H1 (cell line): ENCODE data around the gene THUMPD2. TPM values are rescaled to one million over a fixed set of nuclear protein-coding genes. Genes with fewer than 3 reads are reported as not detected.

Experiments used
- CTCF ChIA-PET: fragments of 300-600 bp; sonication (Branson Sonifier 250); formaldehyde crosslinking; loops from one replicate; lab custom pipeline; 2021; ENCODE audit not compliant: partially characterized antibody; lab: Charles Lee
- POLR2A ChIA-PET: fragments of 300-600 bp; sonication (Branson Sonifier 250); formaldehyde crosslinking; loops from one replicate; lab custom pipeline; 2021; ENCODE audit warnings: inconsistent platforms; ENCODE audit not compliant: partially characterized antibody; lab: Charles Lee
- DNase-seq, 2 experiments: peaks; one replicate each; pipeline versions ENCODE4 v3.0.0 to v3.0.0-alpha.2; 2010 to 2022; ENCODE audit warnings: low spot score in 2 of 2, low read depth in 1 of 2, mixed read lengths in 1 of 2
- FAIRE-seq: peaks from 2 replicates; lab custom pipeline; 2011; peaks lifted over from hg19 to GRCh38; lab: Jason Lieb, UNC
- H2AFZ ChIP-seq: 2 replicates; pipeline ENCODE4 v1.8.1; 2012; ENCODE audit warnings: low read length, inconsistent platforms
- H2AK5ac ChIP-seq: 2 replicates; pipeline ENCODE4 v1.6.1; 2013; ENCODE audit warnings: low read depth, low read length
- H2BK120ac ChIP-seq: replicated peaks from 2 replicates; pipeline ENCODE3; 2013; ENCODE audit warnings: low read depth, low read length, inconsistent platforms
- H2BK12ac ChIP-seq: 2 replicates; pipeline ENCODE4 v1.6.1; 2013; ENCODE audit warnings: low read depth, low read length
- H2BK15ac ChIP-seq: 2 replicates; pipeline ENCODE4 v1.6.1; 2013; ENCODE audit warnings: low read length
- H2BK20ac ChIP-seq: 2 replicates; pipeline ENCODE4 v1.6.1; 2013; ENCODE audit warnings: low read length
- H2BK5ac ChIP-seq: 2 replicates; pipeline ENCODE4 v1.6.1; 2013; ENCODE audit warnings: low read depth, low read length
- H3K14ac ChIP-seq: 2 replicates; pipeline ENCODE4 v1.6.1; 2013; ENCODE audit warnings: inconsistent platforms; ENCODE audit not compliant: insufficient read length
- H3K18ac ChIP-seq: 2 replicates; pipeline ENCODE4 v1.6.1; 2013; ENCODE audit warnings: low read length; ENCODE audit errors: extremely low read depth
- H3K23ac ChIP-seq: 2 replicates; pipeline ENCODE4 v1.6.1; 2013; ENCODE audit warnings: inconsistent platforms; ENCODE audit not compliant: insufficient read length
- H3K23me2 ChIP-seq: 2 replicates; pipeline ENCODE4 v1.6.1; 2013; ENCODE audit warnings: low read depth, low read length
- H3K27ac ChIP-seq: 2 replicates; pipeline ENCODE4 v1.6.1; 2011; ENCODE audit warnings: low read depth, low read length, inconsistent platforms
- H3K27me3 ChIP-seq, 4 experiments: replicated peaks in 1 of 4; 1 replicate in 1 of 4; 2 replicates in 3 of 4; pipeline versions ENCODE4 v1.6.1 to v1.8.1; 2011 to 2013; ENCODE audit warnings: low read length in 3 of 4, mild to moderate bottlenecking in 3 of 4, inconsistent platforms in 2 of 4, mixed read lengths in 2 of 4, moderate library complexity in 1 of 4; ENCODE audit not compliant: control insufficient read depth in 3 of 4, insufficient read depth in 3 of 4; ENCODE audit errors: extremely low read depth in 1 of 4
- H3K36me3 ChIP-seq, 4 experiments: 2 replicates each; pipeline versions ENCODE4 v1.6.1 to v1.8.1; 2011 to 2013; ENCODE audit warnings: mild to moderate bottlenecking in 4 of 4, low read length in 3 of 4, moderate library complexity in 2 of 4, control low read depth in 1 of 4, inconsistent platforms in 1 of 4; ENCODE audit not compliant: insufficient read depth in 4 of 4, control insufficient read depth in 2 of 4
- H3K4ac ChIP-seq: replicated peaks from 2 replicates; pipeline ENCODE3; 2013; ENCODE audit warnings: low read length, low read depth, mixed read lengths, inconsistent platforms; ENCODE audit not compliant: insufficient read length
- H3K4me1 ChIP-seq, 4 experiments: replicated peaks in 1 of 4; 1 replicate in 1 of 4; 2 replicates in 3 of 4; pipeline versions ENCODE4 v1.6.1 to v1.8.1; 2011 to 2013; ENCODE audit warnings: low read length in 3 of 4, inconsistent platforms in 2 of 4, mixed read lengths in 1 of 4; ENCODE audit not compliant: insufficient read depth in 4 of 4, control insufficient read depth in 3 of 4
- H3K4me2 ChIP-seq, 2 experiments: 2 replicates each; pipeline versions ENCODE4 v1.6.1 to v1.8.1; 2011 to 2013; ENCODE audit warnings: low read depth in 2 of 2, low read length in 2 of 2, control low read depth in 1 of 2, inconsistent platforms in 1 of 2, mild to moderate bottlenecking in 1 of 2; ENCODE audit not compliant: insufficient read depth in 1 of 2
- H3K4me3 ChIP-seq, 4 experiments: fragments of 200-600, 300-600 bp in 1 of 4; sonication (generic), shearing (Covaris generic), sonication (Bioruptor Twin) in 1 of 4; 2 replicates each; pipeline versions ENCODE4 v1.5.1 to v1.8.1; 2011 to 2016; ENCODE audit warnings: low read length in 4 of 4, low read depth in 3 of 4, control low read depth in 2 of 4, inconsistent platforms in 2 of 4, mild to moderate bottlenecking in 2 of 4, mixed read lengths in 1 of 4, moderate library complexity in 1 of 4; ENCODE audit not compliant: insufficient read depth in 2 of 4; ENCODE audit errors: extremely low read depth in 1 of 4
- H3K56ac ChIP-seq: replicated peaks from 2 replicates; pipeline ENCODE3; 2013; ENCODE audit warnings: low read depth, mild to moderate bottlenecking, mixed read lengths, low read length, inconsistent platforms; ENCODE audit not compliant: insufficient read length
- H3K79me1 ChIP-seq: 2 replicates; pipeline ENCODE4 v1.6.1; 2013; ENCODE audit warnings: low read depth, low read length, control low read depth
- H3K79me2 ChIP-seq, 2 experiments: 2 replicates each; pipeline versions ENCODE4 v1.6.1 to v1.8.1; 2012 to 2013; ENCODE audit warnings: low read length in 2 of 2, mild to moderate bottlenecking in 2 of 2, inconsistent platforms in 1 of 2; ENCODE audit not compliant: insufficient read depth in 2 of 2, control insufficient read depth in 1 of 2
- H3K9ac ChIP-seq, 4 experiments: replicated peaks in 1 of 4; 1 replicate in 1 of 4; 2 replicates in 3 of 4; pipeline versions ENCODE4 v1.6.1 to v1.8.1; 2011 to 2013; ENCODE audit warnings: low read depth in 3 of 4, low read length in 3 of 4, control low read depth in 2 of 4, mild to moderate bottlenecking in 2 of 4, moderate library complexity in 2 of 4, inconsistent platforms in 1 of 4; ENCODE audit errors: extremely low read depth in 1 of 4
- H3K9me3 ChIP-seq, 2 experiments: 2 replicates each; pipeline versions ENCODE4 v1.6.1 to v1.8.1; 2012 to 2013; ENCODE audit warnings: mild to moderate bottlenecking in 2 of 2, moderate library complexity in 2 of 2, control low read depth in 1 of 2, inconsistent platforms in 1 of 2, low read depth in 1 of 2, low read length in 1 of 2, mixed read lengths in 1 of 2; ENCODE audit not compliant: insufficient read depth in 2 of 2
- H4K20me1 ChIP-seq, 2 experiments: replicated peaks in 1 of 2; 2 replicates each; pipeline versions ENCODE3 to v1.8.1; 2011 to 2013; ENCODE audit warnings: inconsistent platforms in 2 of 2, low read length in 2 of 2, mild to moderate bottlenecking in 1 of 2; ENCODE audit not compliant: insufficient read depth in 2 of 2, control insufficient read depth in 1 of 2
- H4K5ac ChIP-seq: 2 replicates; pipeline ENCODE4 v1.6.1; 2013; ENCODE audit warnings: low read length, low read depth, mixed read lengths, inconsistent platforms; ENCODE audit not compliant: insufficient read length
- H4K8ac ChIP-seq: 2 replicates; pipeline ENCODE4 v1.8.0; 2013; ENCODE audit warnings: mild to moderate bottlenecking, moderate library complexity, low read length, inconsistent platforms; ENCODE audit not compliant: insufficient read depth; ENCODE audit errors: extremely low read depth
- H4K91ac ChIP-seq: replicated peaks from 2 replicates; pipeline ENCODE3; 2013; ENCODE audit warnings: low read length, mixed read lengths, inconsistent platforms; ENCODE audit not compliant: insufficient read length
- ASH2L ChIP-seq: fragments of 200-600, 300-600 bp; sonication (generic); IDR thresholded peaks from one replicate; pipeline ENCODE4 v1.7.1; 2017; ENCODE audit warnings: low read length
- EGR1 ChIP-seq: IDR thresholded peaks from 2 replicates; pipeline ENCODE4 v1.6.1; 2011; ENCODE audit warnings: low read depth, low read length, borderline replicate concordance
- KDM1A ChIP-seq: fragments of 200-600, 300-600 bp; sonication (generic); IDR thresholded peaks from 2 replicates; pipeline ENCODE4 v1.7.1; 2016; ENCODE audit warnings: mild to moderate bottlenecking, low read length, borderline replicate concordance
- RAD21 ChIP-seq, 2 experiments: IDR thresholded peaks in 1 of 2; conservative IDR thresholded peaks in 1 of 2; 2 replicates each; pipeline ENCODE4 v1.6.1; 2011; ENCODE audit warnings: low read depth in 2 of 2, low read length in 2 of 2, improper control_type of control experiment in 1 of 2, inconsistent platforms in 1 of 2, mild to moderate bottlenecking in 1 of 2, moderate library complexity in 1 of 2
- WGBS, 2 experiments: shearing (Covaris generic) in 1 of 2; methylation state at CpG; one replicate each; pipeline versions ENCODE4 v1.1.6 to v1.1.7; 2013 to 2015; ENCODE audit warnings: low lambda C conversion rate in 2 of 2, mixed read lengths in 2 of 2, inconsistent platforms in 1 of 2, low coverage in 1 of 2, missing lambda C conversion rate in 1 of 2; ENCODE audit not compliant: insufficient replicate concordance in 2 of 2, insufficient coverage in 1 of 2, insufficient read length in 1 of 2; ENCODE audit errors: extremely low coverage in 1 of 2, missing lambda C conversion rate in 1 of 2; 5-methylcytosine and 5-hydroxymethylcytosine counted together
- polyA plus RNA-seq, 7 experiments: library from polyadenylated mRNA; depleted of rRNA in 3 of 7; stranded (reverse) in 5 of 7; unstranded in 2 of 7; fragments of >200 nt in 5 of 7; fragments of 200-250 nt in 2 of 7; gene quantifications; 1 replicate in 5 of 7; 2 replicates in 1 of 7; 4 replicates in 1 of 7; pipeline versions ENCODE4 v1.2.1 to v1.2.3, GENCODE V29; 2011 to 2013; ENCODE audit warnings: missing spikeins in 2 of 7, mixed read lengths in 2 of 7
- total RNA-seq: library from RNA; stranded (reverse); fragmentation: NEBNext Ultra II Directional; extraction: Animal tissue kit (Norgen Biotek cat#: 25700); gene quantifications from 2 replicates; pipeline ENCODE4 v1.2.1, GENCODE V29; 2021

The THUMPD2 gene
- total and polyA plus RNA-seq, 2 of the 8 experiments (the other 6 are each of a cell fraction or from before 2014, with no cell fraction given), result 8.6 to 17.0 TPM

DNA sequence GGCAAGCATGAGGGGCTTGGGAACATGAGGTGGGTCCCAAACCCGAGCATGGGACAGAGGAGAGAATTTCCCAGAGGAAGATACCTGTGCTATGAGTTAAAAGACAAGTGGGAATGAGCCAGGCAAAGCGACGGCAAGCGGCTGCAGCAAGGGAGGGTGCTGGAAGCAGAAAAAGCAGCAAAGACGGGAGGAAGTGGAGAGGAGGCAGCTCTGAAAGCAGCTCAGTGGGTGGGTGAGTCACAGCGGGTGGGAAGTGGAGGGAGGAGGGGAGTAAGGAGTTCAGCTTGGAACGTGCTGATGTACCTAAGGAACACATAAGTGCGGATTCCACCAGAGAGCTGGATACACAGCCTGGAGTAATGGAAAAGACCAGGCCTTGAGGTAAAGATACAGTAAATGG is 41.4 kb downstream of the THUMPD2 start:
- Histone ChIP-seq H3K4me3 (peak overlapping the region in 1 of 4 experiments; percentile 17; a peak in 2 of 8 replicates), H3K14ac (no peak overlapping the region), H2BK5ac (0 out of 2 replicates have a peak overlapping the region, but pooled peaks have one; percentile 20), H4K5ac (no peak overlapping the region), H3K4me1 (peaks cover 6 to 10% (median 7%) of the 10 kb centered on the region in 4 experiments; a peak in 4 of 7 replicates), H2AK5ac (no peak overlapping the region), H2AFZ (no peak overlapping the region), H3K23me2 (no peaks in the 10 kb centered on the region), H2BK20ac (no peak overlapping the region), H3K4ac (no peak overlapping the region), H3K27ac (no peak overlapping the region), H4K20me1 (peaks cover 0 to 8% of the 10 kb centered on the region in 2 experiments), H3K27me3 (no peaks in the 10 kb centered on the region), H4K8ac (peak overlapping the region; percentile 15; the same call in 1 of the 2 replicates), H3K9me3 (no peaks in the 10 kb centered on the region), H3K9ac (no peak overlapping the region), H2BK12ac (no peak overlapping the region), H4K91ac (no peak overlapping the region), H3K79me2 (peaks cover 0 to 12% of the 10 kb centered on the region in 2 experiments; a peak in 2 of 4 replicates), H3K56ac (no peak overlapping the region), H3K79me1 (no peaks in the 10 kb centered on the region; the same call in 1 of the 2 replicates), H3K18ac (peak overlapping the region; percentile 25; the same call in 1 of the 2 replicates), H2BK120ac (no peak overlapping the region), H2BK15ac (no peak overlapping the region), H3K4me2 (peak overlapping the region; percentile 32 to 56), H3K36me3 (peaks cover 5 to 27% (median 17%) of the 10 kb centered on the region in 4 experiments; a peak in 5 of 8 replicates), H3K23ac (no peak overlapping the region)
- POLR2A ChIA-PET, result interaction anchor here (1.4 kb wide), 1 partner anchor 42 kb away, joined by 3 read pairs; no protein-coding TSS in a partner anchor
- 28% methylated on average over 8 of the region's 8 CpGs; no CpG with 5 or more reads in 1 of the 2 experiments for WGBS, 2 experiments
- DNase-seq, result peak; percentile 29 to 70
- CTCF ChIA-PET, result interaction anchor here (0.8 to 1.2 kb wide), 4 partner anchors 14 to 143 kb away, joined by 3 read pairs; no protein-coding TSS in a partner anchor
- TF ChIP-seq KDM1A (no peak), RAD21 (IDR thresholded peaks at IDR 0.05 in 1 of 2, conservative IDR thresholded peaks at IDR 0.05 in 1 of 2; ENCODE audit: low read depth in 2 of 2, low read length in 2 of 2) (0 out of 4 replicates have a peak, but pooled peaks of 1 of the 2 experiments have one; percentile 5), ASH2L (peak; percentile 30), EGR1 (0 out of 2 replicates have a peak, but pooled peaks have one; percentile 11)
- no peak for FAIRE-seq
